Mesodermal cell (in vitro differentiated cells): ENCODE data around the gene RAB31.
A peak's percentile ranks its signal among the peaks of the same experiment; 100 is the strongest.

Experiments
- H3K27ac ChIP-seq: 2 replicates; pipeline ENCODE4 v1.7.0; 2013; ENCODE audit warnings: mild to moderate bottlenecking, low read depth, low read length, moderate library complexity; ENCODE audit not compliant: severe bottlenecking
- H3K36me3 ChIP-seq: 2 replicates; pipeline ENCODE4 v1.7.1; 2013; ENCODE audit warnings: mild to moderate bottlenecking, low read length, moderate library complexity; ENCODE audit not compliant: control insufficient read depth, insufficient read depth
- H3K4me1 ChIP-seq: one replicate; pipeline ENCODE4 v1.7.1; 2013; ENCODE audit warnings: mild to moderate bottlenecking, low read length; ENCODE audit not compliant: insufficient read depth, control insufficient read depth, poor library complexity, severe bottlenecking
- H3K4me3 ChIP-seq: 2 replicates; pipeline ENCODE4 v1.7.0; 2013; ENCODE audit warnings: low read length, control low read depth, mild to moderate bottlenecking; ENCODE audit not compliant: insufficient read depth, poor library complexity, severe bottlenecking; ENCODE audit errors: extremely low read depth
- H3K9me3 ChIP-seq: 2 replicates; pipeline ENCODE4 v1.7.1; 2013; ENCODE audit warnings: mild to moderate bottlenecking, low read length, moderate library complexity; ENCODE audit not compliant: control insufficient read depth
- WGBS, 2 experiments: methylation state at CpG; one replicate each; pipeline ENCODE4 v1.1.5; 2013; ENCODE audit warnings: missing lambda C conversion rate in 2 of 2; ENCODE audit not compliant: insufficient coverage in 2 of 2; 5-methylcytosine and 5-hydroxymethylcytosine counted together

The RAB31 gene

DNA sequence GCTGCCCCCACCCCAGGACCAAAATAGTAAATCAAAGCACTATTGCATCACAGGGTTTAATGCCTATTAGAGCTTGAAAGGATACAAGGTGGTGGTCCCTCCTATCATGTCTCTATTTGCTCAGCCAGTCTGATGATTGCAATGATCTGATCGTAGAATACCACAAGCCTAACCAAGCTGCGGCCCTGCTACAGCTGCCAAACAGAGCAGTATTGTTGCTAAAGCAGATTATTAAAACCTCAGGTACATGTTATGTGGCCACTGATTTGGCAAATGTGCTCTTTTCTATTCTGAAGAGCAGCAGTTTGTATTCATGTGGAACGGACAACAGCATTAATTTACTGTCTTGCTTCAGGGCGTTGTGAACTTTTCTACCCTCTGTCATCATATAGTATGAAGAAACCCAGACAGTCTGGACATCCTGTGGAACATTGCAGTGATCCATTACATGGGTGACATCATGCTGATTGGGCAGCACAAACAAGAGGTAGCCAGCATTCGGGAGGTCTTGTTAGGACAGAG, 197.4 kb downstream of the RAB31 start:
- Histone ChIP-seq H3K4me1 (peaks cover 4% of the 10 kb centered on the region), H3K4me3 (no peak overlapping the region), H3K36me3 (no peaks in the 10 kb centered on the region), H3K27ac (peak overlapping the region; percentile 31), H3K9me3 (no peaks in the 10 kb centered on the region)
- whole genome bisulfite sequencing, 2 experiments: 89 to 90% methylated on average over 5 of the region's 5 CpGs

DNA sequence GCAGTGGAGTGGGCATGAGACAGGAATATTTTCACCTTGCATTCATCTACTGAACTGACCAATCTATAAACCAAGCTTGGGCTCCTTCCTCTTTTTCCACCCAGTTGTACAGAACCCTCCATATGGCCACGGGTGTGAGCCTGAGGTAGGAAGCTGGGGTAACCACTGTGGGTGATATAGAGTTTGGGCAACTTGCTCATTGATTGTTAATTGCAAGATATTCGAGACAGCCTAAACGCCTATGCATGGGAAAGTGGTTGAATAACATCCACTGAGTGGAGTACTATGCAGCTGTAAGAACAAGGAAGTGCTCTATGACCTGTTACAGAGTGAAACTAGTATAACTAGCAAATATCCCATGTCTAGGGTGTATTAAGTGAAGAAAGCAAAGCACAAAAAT, 198.4 kb downstream of the RAB31 start:
- Histone ChIP-seq H3K4me1 (no peaks in the 10 kb centered on the region), H3K9me3 (no peaks in the 10 kb centered on the region), H3K4me3 (no peak overlapping the region), H3K27ac (no peak overlapping the region), H3K36me3 (no peaks in the 10 kb centered on the region)
- 71 to 83% methylated on average over 2 of the region's 3 CpGs for WGBS, 2 experiments

DNA sequence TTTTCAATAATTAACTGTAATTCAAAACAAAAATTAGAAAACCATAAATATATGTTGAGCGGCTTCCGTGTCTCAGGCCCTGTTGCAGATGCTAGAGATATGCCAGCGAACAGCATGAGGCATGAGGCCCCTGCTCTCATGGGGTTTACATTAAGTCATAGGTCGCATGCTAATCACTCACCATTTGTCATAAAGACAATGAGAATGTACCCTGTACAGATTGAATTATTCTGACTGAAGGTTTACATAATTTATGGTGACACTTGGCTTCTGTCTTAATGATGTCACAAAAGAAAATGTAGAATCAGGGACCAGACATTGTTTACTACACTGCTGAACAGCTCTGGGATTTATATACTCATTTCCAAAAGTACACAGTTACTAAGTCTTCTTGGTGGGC, 199.8 kb downstream of the RAB31 start:
- no peaks in the 10 kb centered on the region for H3K36me3 ChIP-seq
- H3K4me3 ChIP-seq: no peak overlapping the region
- H3K27ac ChIP-seq: no peak overlapping the region
- 89% methylated on average over 3 of the region's 4 CpGs; no CpG with 5 or more reads in 1 of the 2 experiments for WGBS, 2 experiments
- H3K9me3 ChIP-seq: no peaks in the 10 kb centered on the region
- H3K4me1 ChIP-seq: peaks cover 3% of the 10 kb centered on the region

DNA sequence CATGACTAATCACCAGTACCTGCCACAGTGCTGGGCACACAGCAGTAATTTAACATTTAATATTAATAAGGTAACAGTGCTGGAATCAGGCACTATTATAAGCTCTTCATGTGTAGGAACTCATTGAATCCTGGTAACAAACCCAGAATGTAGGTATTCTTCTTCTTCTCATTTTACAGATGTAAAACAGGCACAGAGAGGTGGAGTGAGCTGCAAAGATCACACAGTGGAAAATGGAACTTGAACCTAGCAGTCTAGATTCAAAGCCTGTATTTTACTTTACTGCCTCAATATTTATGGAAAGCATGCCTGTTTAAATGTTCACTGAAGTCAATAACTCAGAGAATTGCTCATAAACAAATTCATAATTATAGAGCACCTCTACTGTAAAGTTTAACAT, 202.0 kb downstream of the RAB31 start:
- H3K27ac ChIP-seq: no peak overlapping the region
- no peak overlapping the region for H3K4me3 ChIP-seq

DNA sequence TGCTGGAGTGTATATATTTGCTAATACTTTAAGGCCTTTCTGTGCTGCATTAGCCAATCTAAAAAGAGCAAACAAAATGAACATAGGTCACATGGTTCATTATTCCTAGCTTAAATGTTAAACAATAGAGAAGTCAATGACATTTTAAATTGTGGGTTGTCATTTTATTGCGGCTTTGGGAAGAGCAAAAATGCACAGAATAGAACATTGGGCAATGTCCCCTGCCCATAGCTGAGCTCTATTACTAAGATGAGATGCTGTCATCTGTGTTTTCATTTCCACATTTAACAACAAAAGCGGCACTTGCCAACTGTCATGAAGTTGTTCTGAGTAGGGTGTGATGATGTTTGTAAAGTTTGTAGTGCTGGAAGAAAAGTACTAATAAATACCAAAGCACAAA, 202.6 kb downstream of the RAB31 start:
- no peak overlapping the region for H3K4me3 ChIP-seq
- no peak overlapping the region for H3K27ac ChIP-seq
- H3K9me3 ChIP-seq: no peaks in the 10 kb centered on the region
- H3K36me3 ChIP-seq: no peaks in the 10 kb centered on the region
- peaks cover 3% of the 10 kb centered on the region for H3K4me1 ChIP-seq
- WGBS, 2 experiments: no CpG with 5 or more reads among the region's 2 CpGs

More for the DNA sequence above, 202.0 kb downstream of the RAB31 start:
- no peaks in the 10 kb centered on the region for H3K9me3 ChIP-seq
- peaks cover 3% of the 10 kb centered on the region for H3K4me1 ChIP-seq
- no peaks in the 10 kb centered on the region for H3K36me3 ChIP-seq

DNA sequence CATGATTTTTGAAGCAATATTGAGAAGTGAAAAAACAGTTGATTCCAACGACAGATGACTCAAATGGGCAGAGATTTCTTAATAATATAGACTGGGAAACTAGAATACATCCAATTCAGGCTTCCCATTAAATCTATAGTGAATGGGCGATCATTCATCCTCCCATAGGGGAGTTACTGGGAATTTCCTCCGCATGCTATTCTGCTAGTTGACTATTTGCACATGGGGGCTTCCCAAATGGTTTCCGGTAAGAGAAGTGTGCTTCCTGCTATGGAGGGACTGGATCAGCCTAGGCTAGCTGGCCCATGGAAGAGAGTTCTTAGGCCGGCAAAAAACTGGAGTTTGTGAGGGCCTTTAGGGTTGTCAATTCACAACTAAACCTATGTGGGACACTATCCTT, 203.1 kb downstream of the RAB31 start:
- Histone ChIP-seq H3K4me3 (no peak overlapping the region), H3K9me3 (no peaks in the 10 kb centered on the region), H3K4me1 (peaks cover 3% of the 10 kb centered on the region), H3K27ac (no peak overlapping the region), H3K36me3 (no peaks in the 10 kb centered on the region)
- WGBS, 2 experiments: 80 to 97% methylated on average over 2 of the region's 5 CpGs
